Measurements from ENCODE around the gene SP2.

Gene SP2

DNA sequence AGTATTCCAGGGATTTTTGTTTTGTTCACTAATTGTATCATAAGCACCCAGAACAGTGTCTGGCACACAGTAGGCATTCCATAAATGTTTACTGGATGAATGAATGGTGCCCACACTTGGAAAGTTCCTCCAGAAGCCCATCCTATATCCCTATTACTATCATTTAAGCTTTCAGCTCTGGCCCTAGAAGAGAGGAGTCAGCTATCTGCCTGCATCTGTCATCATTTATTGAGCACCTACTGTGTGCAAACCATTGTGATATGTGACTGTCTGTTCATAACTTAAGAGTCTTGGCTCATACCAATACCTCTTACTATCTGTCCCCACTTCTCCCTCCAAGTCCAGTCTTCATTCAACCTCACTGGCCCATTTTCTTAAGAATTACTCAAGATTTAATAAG, 25.0 kb upstream of the SP2 start:
- DNase-seq, result no peak

DNA sequence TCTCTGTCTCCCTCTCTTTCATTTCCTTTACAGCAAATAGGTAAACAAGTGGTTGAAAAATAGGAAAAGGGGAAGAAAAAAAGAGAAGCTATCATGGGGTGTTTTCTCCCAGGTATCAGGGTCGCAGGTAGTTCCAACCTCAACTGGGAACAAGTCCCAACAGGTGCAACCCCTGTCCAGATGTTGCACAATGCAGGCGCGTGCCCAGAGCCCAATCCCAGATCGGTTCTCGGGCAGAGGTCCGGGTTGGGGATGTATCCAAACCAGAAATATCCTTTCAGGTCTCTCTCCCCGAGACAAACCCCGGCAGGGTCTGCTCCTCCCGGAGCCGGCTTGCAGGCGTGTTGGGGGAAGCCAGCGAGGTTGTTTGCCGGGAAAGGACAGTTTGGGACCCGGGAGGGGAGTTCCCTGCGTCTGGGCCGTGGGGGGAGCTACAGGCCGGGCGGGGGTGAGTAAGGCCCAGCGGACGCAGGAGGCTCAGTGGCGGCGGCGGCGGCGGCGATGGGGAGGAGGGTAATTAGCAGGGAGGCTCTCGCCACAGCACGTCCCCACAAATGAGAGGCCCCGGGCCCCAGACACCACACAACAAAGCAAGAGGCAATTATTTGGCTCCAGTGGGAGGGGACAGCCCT, 23.9 kb upstream of the SP2 start:
- DNase-seq, result no peak

- no peak for DNase-seq
These were observed 23.3 kb upstream of the SP2 start for GRCh38 chr17:47872651-47873161.

DNA sequence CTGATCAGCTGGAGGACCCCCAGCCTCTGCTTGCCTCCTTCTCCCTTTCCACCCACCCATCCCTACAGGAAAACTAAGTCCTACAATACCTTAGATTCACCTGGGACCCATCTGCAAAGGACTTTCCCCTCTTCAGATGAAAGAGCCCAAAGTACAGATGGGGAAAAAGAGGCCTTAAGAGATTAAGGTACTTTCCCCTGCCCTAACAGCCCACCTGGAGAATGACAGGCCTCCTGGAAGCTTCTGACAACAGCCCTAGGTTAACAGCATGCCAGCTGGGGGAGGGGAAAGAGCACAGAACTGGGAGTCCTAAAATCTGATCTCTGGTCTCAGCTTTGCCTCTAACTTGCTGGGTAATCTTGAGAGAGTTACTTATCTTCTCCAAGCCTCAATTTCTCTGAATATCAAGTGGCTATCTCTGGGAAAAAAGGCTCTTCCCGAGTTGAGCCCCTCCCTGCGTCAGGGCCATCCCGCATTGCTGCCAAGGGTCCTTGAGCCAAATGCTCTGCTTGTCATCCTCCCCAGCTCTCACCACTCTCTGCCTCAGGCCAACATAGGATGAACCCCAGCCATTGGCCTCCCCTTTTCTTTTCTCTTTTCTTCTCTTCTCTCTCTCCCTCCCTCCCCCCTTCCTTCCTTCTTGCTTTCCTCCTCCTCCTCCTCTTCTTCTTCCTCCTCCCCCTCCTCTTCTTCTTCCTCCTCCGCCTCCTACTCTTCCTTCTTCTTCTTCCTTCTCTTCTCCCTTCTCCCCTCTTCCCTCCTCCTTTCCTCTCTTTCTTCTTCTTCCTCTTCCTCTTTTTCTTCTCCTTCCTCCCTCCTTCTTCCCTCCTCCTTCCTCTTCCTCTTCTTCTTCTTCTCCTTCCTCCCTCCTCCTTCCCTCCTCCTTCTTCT, 22.6 kb upstream of the SP2 start:
- DNase-seq, result no peak

GRCh38 chr17:47875011-47875985, 20.7 kb upstream of the SP2 start:
- DNase-seq, result no peak

- DNase-seq, result no peak
These were observed 18.5 kb upstream of the SP2 start for GRCh38 chr17:47877368-47878034.

DNA sequence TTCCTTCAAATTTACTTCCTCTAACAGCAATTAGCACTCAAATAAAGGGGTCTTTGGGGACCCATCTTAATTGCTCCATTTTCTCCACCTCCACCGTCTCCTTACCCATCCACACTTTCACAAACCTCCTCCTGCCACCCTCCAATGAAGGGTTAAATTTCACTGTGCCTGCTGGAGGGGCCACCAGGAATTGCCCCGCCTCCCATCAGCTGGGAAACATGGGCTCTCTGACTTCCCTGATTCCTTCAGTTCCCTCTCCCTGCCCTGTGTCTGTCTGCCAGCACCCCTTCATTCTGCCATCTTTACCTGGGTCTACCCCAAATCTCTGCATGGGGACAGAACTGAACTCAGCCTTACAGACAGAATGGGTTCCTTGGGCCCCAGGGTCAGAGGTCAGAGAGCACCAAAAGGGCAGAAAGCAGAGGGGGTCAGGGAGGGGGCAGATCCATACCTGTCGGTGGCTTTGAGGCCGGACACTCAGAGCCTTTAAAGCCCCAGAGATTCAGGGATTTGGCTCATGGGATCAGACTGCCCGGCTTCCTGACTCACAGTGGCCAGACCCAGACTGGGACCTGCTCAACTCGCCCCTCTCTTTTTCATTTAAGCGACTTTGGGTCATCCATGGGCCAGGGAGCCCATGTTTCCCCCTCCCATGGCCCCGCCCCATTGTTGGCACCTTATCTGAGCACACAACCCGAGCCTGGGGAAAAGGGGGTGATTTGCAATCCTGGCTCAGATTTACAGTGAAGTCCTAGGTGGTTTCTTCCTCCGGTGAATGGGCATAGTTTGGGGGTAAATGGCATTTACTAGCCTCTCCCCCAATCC, 17.6 kb upstream of the SP2 start:
- no peak for DNase-seq

DNA sequence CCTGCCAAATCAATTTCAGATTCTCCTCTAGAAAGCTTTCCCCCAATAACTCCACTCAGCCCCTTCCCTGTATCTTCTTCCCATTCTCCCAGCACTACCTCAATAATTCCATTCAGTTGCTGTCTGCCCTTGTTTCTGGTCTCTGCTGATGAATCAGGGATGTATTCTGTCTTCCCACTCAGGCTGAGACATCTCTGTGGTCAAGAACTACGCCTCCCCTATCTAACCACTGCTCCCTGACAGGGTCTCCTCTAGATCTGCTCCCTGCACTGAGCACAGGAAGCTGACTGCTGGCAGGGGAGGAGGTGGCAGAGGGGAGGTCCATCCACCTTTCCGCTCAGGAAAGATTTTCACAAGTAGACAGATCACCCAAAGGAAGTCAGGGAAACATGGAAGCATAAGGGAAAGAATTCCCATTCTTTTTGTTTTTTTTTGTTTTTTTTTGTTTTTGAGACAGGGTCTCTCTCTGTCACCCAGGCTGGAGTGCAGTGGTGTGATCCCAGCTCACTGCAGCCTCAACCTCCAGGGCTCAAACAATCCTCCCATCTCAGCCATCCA, 16.9 kb upstream of the SP2 start:
- no peak for DNase-seq

- DNase-seq, result no peak
These were observed 16.1 kb upstream of the SP2 start for GRCh38 chr17:47879776-47880454.

DNA sequence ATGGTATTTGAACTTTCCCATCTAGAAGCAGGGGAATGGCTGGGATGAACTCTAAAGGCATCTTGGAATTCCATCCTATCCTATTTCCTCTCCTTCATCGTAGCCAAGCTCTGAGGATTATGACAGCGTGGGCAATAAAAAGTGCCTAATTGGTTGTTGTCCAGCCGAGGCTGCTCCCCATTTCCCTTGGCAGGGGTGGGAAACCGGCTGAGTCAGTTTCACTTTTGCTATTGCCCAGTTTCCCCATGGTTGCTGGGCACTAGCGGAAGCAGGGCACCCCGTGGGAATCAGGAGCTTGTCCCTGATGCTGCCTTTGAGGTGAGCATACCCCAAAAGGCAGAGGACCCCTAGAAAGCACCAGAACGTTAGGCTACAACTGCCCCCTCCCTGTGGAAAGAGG, 13.8 kb upstream of the SP2 start:
- no peak for DNase-seq

GRCh38 chr17:47882695-47883588, 13.1 kb upstream of the SP2 start:
- no peak for DNase-seq

GRCh38 chr17:47883589-47884426, 12.2 kb upstream of the SP2 start:
- no peak for DNase-seq

DNA sequence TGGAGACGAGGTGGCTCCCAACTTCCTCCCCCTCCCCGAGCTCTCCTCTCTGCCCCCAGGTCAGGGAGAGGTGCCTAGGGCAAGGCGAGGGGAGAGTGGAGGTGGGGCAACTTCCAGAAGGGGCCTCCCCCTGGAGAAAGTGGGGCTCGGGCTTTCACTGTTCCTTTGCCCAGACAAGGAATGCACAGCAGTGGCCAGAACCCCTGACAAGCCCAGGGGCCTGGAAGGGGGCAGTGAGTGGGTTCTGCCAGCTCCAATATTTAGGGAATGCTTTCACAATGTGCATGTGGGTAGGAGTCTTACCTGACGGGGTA, 11.7 kb upstream of the SP2 start:
- DNase-seq, result no peak

GRCh38 chr17:47884905-47885730, 10.9 kb upstream of the SP2 start:
- DNase-seq, result no peak

GRCh38 chr17:47888293-47888692, 7.7 kb upstream of the SP2 start:
- no peak for DNase-seq

DNA sequence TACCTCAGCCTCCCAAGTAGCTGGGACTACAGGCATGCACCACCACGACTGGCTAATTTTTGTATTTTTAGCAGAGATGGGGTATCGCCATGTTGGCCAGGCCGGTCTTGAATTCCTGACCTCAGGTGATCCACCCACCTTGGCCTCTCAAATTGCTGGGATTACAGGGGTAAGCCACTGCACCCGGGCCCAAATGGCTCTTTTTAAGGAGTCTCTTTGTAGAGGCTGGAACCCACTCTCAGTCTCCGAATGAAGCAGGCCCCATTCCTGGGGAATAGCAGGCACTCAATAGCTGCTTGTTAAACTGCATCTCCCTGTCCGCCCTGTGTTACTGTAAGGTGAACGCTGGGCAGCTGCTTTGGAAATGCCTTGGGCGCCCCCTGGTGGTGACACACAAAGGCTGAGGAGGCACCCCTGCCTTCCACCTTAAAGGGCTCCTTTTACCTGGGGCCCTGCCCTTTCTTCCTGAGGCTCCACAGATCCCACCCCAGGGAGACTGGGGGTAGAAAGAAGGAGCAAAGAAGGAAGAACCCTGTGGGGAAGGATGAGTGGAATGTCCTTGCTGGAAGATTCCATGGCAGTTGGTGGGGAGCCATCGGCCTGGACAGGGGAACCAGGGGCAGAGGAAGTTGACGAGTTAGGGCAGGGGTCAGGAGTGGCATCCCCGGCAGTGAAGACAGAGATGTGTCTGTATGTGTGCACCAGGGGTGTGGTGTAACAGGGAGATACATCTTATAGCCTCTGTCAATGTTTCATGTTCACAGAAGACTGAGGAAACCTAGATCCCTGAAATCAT, 6.1 kb upstream of the SP2 start:
- DNase-seq, result peak; percentile 80

- DNase-seq, result no peak
These were observed 4.4 kb upstream of the SP2 start for GRCh38 chr17:47891545-47892088.

Measured in NCI-H345 (cell line).